Measurements from ENCODE around the gene PTPRF.

The PTPRF gene

GRCh38 chr1:43524804-43525203 is 5.9 kb upstream of the PTPRF start:
- Histone ChIP-seq H3K4me1 (ENCODE audit: control insufficient read depth in 2 of 2, insufficient read depth in 2 of 2, low read length in 2 of 2) (peaks cover 21 to 38% of the 10 kb centered on the region in 2 donors), H3K27ac (ENCODE audit: low read depth in 2 of 2, low read length in 2 of 2) (peak overlapping the region; percentile 63 to 80), H3K36me3 (ENCODE audit: control insufficient read depth in 2 of 2, insufficient read depth in 2 of 2, low read length in 2 of 2) (no peaks in the 10 kb centered on the region), H3K27me3 (ENCODE audit: control insufficient read depth in 2 of 2, insufficient read depth in 2 of 2, low read length in 2 of 2) (no peaks in the 10 kb centered on the region), H3K4me3 (ENCODE audit: low read length in 2 of 2) (peak overlapping the region; percentile 27 to 40), H3K9ac (ENCODE audit: low read depth in 1 of 2, low read length in 2 of 2) (peak overlapping the region in 1 of 2 donors; percentile 35), H3K9me3 (ENCODE audit: control insufficient read depth in 2 of 2, low read length in 2 of 2) (no peaks in the 10 kb centered on the region)

- no peaks in the 10 kb centered on the region for H3K9me3 ChIP-seq (ENCODE audit: control insufficient read depth in 2 of 2, low read length in 2 of 2)
Observed at GRCh38 chr1:43526002-43526401, 4.7 kb upstream of the PTPRF start.

DNA sequence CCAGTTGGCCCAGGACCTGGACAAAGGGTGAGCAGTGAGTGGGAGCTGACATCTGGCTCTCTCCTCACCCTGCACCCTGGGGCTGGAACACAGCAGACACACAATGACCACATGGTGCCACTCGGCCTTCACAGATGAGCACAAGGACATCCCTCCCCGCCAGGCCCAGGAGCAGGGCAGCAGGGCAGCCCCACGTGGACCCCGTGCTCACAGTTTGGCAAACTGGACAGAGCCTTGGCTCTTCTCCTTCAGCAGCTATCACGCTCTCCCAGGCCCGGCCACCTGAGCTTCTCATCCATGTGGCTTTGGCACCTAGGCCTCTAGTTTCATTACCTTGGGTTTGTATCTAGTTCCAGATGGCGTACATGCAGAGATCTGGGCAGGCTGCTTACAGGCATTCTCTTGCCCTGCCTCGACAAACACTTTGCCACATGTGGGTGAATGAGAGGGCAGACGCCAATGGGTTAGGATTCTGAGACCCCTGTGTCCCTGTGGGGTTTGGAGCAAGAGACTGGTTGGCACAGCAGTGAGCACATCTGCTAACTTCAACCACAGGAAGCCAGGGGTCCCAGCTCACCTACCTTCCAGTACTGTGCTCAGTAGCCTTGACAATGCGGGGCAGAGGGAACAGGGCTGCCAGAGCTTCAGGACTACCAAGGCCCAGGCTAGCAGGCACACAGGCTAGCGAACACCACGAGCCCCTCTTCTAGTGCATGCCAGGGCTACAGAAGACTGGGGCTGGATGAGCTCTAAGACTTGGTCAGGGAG is 3.4 kb upstream of the PTPRF start:
- Histone ChIP-seq H3K4me3 (ENCODE audit: low read length in 2 of 2) (no peak overlapping the region), H3K9ac (ENCODE audit: low read depth in 1 of 2, low read length in 2 of 2) (no peak overlapping the region)

More at GRCh38 chr1:43526002-43526401, 4.7 kb upstream of the PTPRF start:
- Histone ChIP-seq H3K36me3 (ENCODE audit: control insufficient read depth in 2 of 2, insufficient read depth in 2 of 2, low read length in 2 of 2) (no peaks in the 10 kb centered on the region), H3K4me1 (ENCODE audit: control insufficient read depth in 2 of 2, insufficient read depth in 2 of 2, low read length in 2 of 2) (peaks cover 26 to 45% of the 10 kb centered on the region in 2 donors), H3K9ac (ENCODE audit: low read depth in 1 of 2, low read length in 2 of 2) (no peak overlapping the region), H3K4me3 (ENCODE audit: low read length in 2 of 2) (no peak overlapping the region), H3K27me3 (ENCODE audit: control insufficient read depth in 2 of 2, insufficient read depth in 2 of 2, low read length in 2 of 2) (no peaks in the 10 kb centered on the region), H3K27ac (ENCODE audit: low read depth in 2 of 2, low read length in 2 of 2) (no peak overlapping the region)

GRCh38 chr1:43529206-43529731 is 1.4 kb upstream of the PTPRF start:
- H3K27me3 ChIP-seq (ENCODE audit: control insufficient read depth in 2 of 2, insufficient read depth in 2 of 2, low read length in 2 of 2) = no peaks in the 10 kb centered on the region
- H3K9ac ChIP-seq (ENCODE audit: low read depth in 1 of 2, low read length in 2 of 2) = no peak overlapping the region
- H3K9me3 ChIP-seq (ENCODE audit: control insufficient read depth in 2 of 2, low read length in 2 of 2) = no peaks in the 10 kb centered on the region
- no peaks in the 10 kb centered on the region for H3K36me3 ChIP-seq (ENCODE audit: control insufficient read depth in 2 of 2, insufficient read depth in 2 of 2, low read length in 2 of 2)
- H3K27ac ChIP-seq (ENCODE audit: low read depth in 2 of 2, low read length in 2 of 2) = peak overlapping the region; percentile 3 to 34
- no peak overlapping the region for H3K4me3 ChIP-seq (ENCODE audit: low read length in 2 of 2)
- H3K4me1 ChIP-seq (ENCODE audit: control insufficient read depth in 2 of 2, insufficient read depth in 2 of 2, low read length in 2 of 2) = peaks cover 24 to 41% of the 10 kb centered on the region in 2 donors

More for the DNA sequence above, 3.4 kb upstream of the PTPRF start:
- Histone ChIP-seq H3K27ac (ENCODE audit: low read depth in 2 of 2, low read length in 2 of 2) (no peak overlapping the region), H3K36me3 (ENCODE audit: control insufficient read depth in 2 of 2, insufficient read depth in 2 of 2, low read length in 2 of 2) (no peaks in the 10 kb centered on the region), H3K9me3 (ENCODE audit: control insufficient read depth in 2 of 2, low read length in 2 of 2) (no peaks in the 10 kb centered on the region), H3K4me1 (ENCODE audit: control insufficient read depth in 2 of 2, insufficient read depth in 2 of 2, low read length in 2 of 2) (peaks cover 25 to 43% of the 10 kb centered on the region in 2 donors), H3K27me3 (ENCODE audit: control insufficient read depth in 2 of 2, insufficient read depth in 2 of 2, low read length in 2 of 2) (no peaks in the 10 kb centered on the region)

GRCh38 chr1:43531107-43531905 is 623 bp downstream of the PTPRF start:
- no peaks in the 10 kb centered on the region for H3K9me3 ChIP-seq (ENCODE audit: control insufficient read depth in 2 of 2, low read length in 2 of 2)
- peak overlapping the region; percentile 84 to 86 for H3K27ac ChIP-seq (ENCODE audit: low read depth in 2 of 2, low read length in 2 of 2)
- H3K27me3 ChIP-seq (ENCODE audit: control insufficient read depth in 2 of 2, insufficient read depth in 2 of 2, low read length in 2 of 2) = no peaks in the 10 kb centered on the region

GRCh38 chr1:43531906-43532584 is 1.4 kb downstream of the PTPRF start:
- H3K27ac ChIP-seq (ENCODE audit: low read depth in 2 of 2, low read length in 2 of 2) = peak overlapping the region; percentile 84 to 86
- peaks cover 33 to 56% of the 10 kb centered on the region in 2 donors for H3K4me1 ChIP-seq (ENCODE audit: control insufficient read depth in 2 of 2, insufficient read depth in 2 of 2, low read length in 2 of 2)
- peak overlapping the region; percentile 85 to 86 for H3K9ac ChIP-seq (ENCODE audit: low read depth in 1 of 2, low read length in 2 of 2)
- peak overlapping the region; percentile 82 to 83 for H3K4me3 ChIP-seq (ENCODE audit: low read length in 2 of 2)
- H3K9me3 ChIP-seq (ENCODE audit: control insufficient read depth in 2 of 2, low read length in 2 of 2) = no peaks in the 10 kb centered on the region
- H3K36me3 ChIP-seq (ENCODE audit: control insufficient read depth in 2 of 2, insufficient read depth in 2 of 2, low read length in 2 of 2) = no peaks in the 10 kb centered on the region
- no peaks in the 10 kb centered on the region for H3K27me3 ChIP-seq (ENCODE audit: control insufficient read depth in 2 of 2, insufficient read depth in 2 of 2, low read length in 2 of 2)

More at GRCh38 chr1:43531107-43531905, 623 bp downstream of the PTPRF start:
- peaks cover 26 to 49% of the 10 kb centered on the region in 2 donors for H3K4me1 ChIP-seq (ENCODE audit: control insufficient read depth in 2 of 2, insufficient read depth in 2 of 2, low read length in 2 of 2)
- H3K36me3 ChIP-seq (ENCODE audit: control insufficient read depth in 2 of 2, insufficient read depth in 2 of 2, low read length in 2 of 2) = no peaks in the 10 kb centered on the region
- peak overlapping the region; percentile 82 to 83 for H3K4me3 ChIP-seq (ENCODE audit: low read length in 2 of 2)
- H3K9ac ChIP-seq (ENCODE audit: low read depth in 1 of 2, low read length in 2 of 2) = peak overlapping the region; percentile 85 to 86

GRCh38 chr1:43532716-43533115 is 2.0 kb downstream of the PTPRF start:
- Histone ChIP-seq H3K36me3 (ENCODE audit: control insufficient read depth in 2 of 2, insufficient read depth in 2 of 2, low read length in 2 of 2) (no peaks in the 10 kb centered on the region), H3K4me1 (ENCODE audit: control insufficient read depth in 2 of 2, insufficient read depth in 2 of 2, low read length in 2 of 2) (peaks cover 39 to 62% of the 10 kb centered on the region in 2 donors), H3K27ac (ENCODE audit: low read depth in 2 of 2, low read length in 2 of 2) (peak overlapping the region; percentile 84 to 86), H3K4me3 (ENCODE audit: low read length in 2 of 2) (peak overlapping the region; percentile 82 to 83), H3K27me3 (ENCODE audit: control insufficient read depth in 2 of 2, insufficient read depth in 2 of 2, low read length in 2 of 2) (no peaks in the 10 kb centered on the region), H3K9ac (ENCODE audit: low read depth in 1 of 2, low read length in 2 of 2) (peak overlapping the region; percentile 85 to 86), H3K9me3 (ENCODE audit: control insufficient read depth in 2 of 2, low read length in 2 of 2) (no peaks in the 10 kb centered on the region)

GRCh38 chr1:43533584-43533983 is 2.9 kb downstream of the PTPRF start:
- peaks cover 5 to 6% of the 10 kb centered on the region in 2 donors for H3K36me3 ChIP-seq (ENCODE audit: control insufficient read depth in 2 of 2, insufficient read depth in 2 of 2, low read length in 2 of 2)
- no peak overlapping the region for H3K4me3 ChIP-seq (ENCODE audit: low read length in 2 of 2)
- H3K9ac ChIP-seq (ENCODE audit: low read depth in 1 of 2, low read length in 2 of 2) = peak overlapping the region in 1 of 2 donors; percentile 16
- H3K27ac ChIP-seq (ENCODE audit: low read depth in 2 of 2, low read length in 2 of 2) = peak overlapping the region; percentile 84
- no peaks in the 10 kb centered on the region for H3K9me3 ChIP-seq (ENCODE audit: control insufficient read depth in 2 of 2, low read length in 2 of 2)
- no peaks in the 10 kb centered on the region for H3K27me3 ChIP-seq (ENCODE audit: control insufficient read depth in 2 of 2, insufficient read depth in 2 of 2, low read length in 2 of 2)
- peaks cover 42 to 71% of the 10 kb centered on the region in 2 donors for H3K4me1 ChIP-seq (ENCODE audit: control insufficient read depth in 2 of 2, insufficient read depth in 2 of 2, low read length in 2 of 2)

DNA sequence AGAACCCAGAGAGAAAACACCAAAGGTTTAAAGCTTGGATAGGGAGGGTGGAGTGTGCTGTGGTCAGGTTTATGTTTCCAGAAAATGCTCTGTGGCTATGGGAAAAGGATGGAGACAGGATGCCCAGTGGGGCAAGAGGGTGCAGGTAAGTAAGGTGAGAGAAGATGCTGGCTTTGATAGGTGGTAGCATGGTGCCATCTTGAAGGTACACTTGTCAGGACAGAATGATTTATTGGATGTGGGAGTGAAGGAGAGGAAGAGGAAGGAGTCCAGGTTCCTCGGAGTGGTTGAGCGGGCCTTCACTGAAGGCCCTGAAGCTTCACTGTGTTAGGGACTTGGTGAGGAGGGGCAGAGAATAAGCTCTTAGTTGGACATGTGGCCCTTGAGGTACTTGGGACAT is 3.6 kb downstream of the PTPRF start:
- Histone ChIP-seq H3K9ac (ENCODE audit: low read depth in 1 of 2, low read length in 2 of 2) (no peak overlapping the region), H3K4me1 (ENCODE audit: control insufficient read depth in 2 of 2, insufficient read depth in 2 of 2, low read length in 2 of 2) (peaks cover 42 to 72% of the 10 kb centered on the region in 2 donors), H3K27ac (ENCODE audit: low read depth in 2 of 2, low read length in 2 of 2) (peak overlapping the region in 1 of 2 donors; percentile 84)

More for the DNA sequence above, 3.6 kb downstream of the PTPRF start:
- peaks cover 12% of the 10 kb centered on the region in 2 donors for H3K36me3 ChIP-seq (ENCODE audit: control insufficient read depth in 2 of 2, insufficient read depth in 2 of 2, low read length in 2 of 2)
- no peaks in the 10 kb centered on the region for H3K27me3 ChIP-seq (ENCODE audit: control insufficient read depth in 2 of 2, insufficient read depth in 2 of 2, low read length in 2 of 2)
- no peak overlapping the region for H3K4me3 ChIP-seq (ENCODE audit: low read length in 2 of 2)
- H3K9me3 ChIP-seq (ENCODE audit: control insufficient read depth in 2 of 2, low read length in 2 of 2) = no peaks in the 10 kb centered on the region

Measured in mucosa of rectum (tissue), 2 donors.